Nephron progenitor cell (in vitro differentiated cells): ENCODE measurements around the gene CERS6.
"Not testable (repeated sequence)": the region's sequence is repeated elsewhere in the genome, so short reads cannot be mapped to it uniquely, and the experiment has no call there.

ENCODE experiments used
- DNase-seq: peaks from one replicate; pipeline ENCODE4 v3.0.0; 2021
- H3K27ac Mint-ChIP-seq: 2 replicates; pipeline ENCODE4 v1.8.0; 2021; ENCODE audit warnings: mild to moderate bottlenecking, moderate library complexity, mixed read lengths
- H3K27me3 Mint-ChIP-seq: 2 replicates; pipeline ENCODE4 v1.8.0; 2021; ENCODE audit warnings: mild to moderate bottlenecking, low read depth, mixed read lengths; ENCODE audit not compliant: poor library complexity
- H3K36me3 Mint-ChIP-seq: 2 replicates; pipeline ENCODE4 v1.8.0; 2021; ENCODE audit warnings: low read depth, mixed read lengths
- H3K4me1 Mint-ChIP-seq: 2 replicates; pipeline ENCODE4 v1.8.0; 2021; ENCODE audit warnings: mixed read lengths
- H3K4me3 Mint-ChIP-seq: 2 replicates; pipeline ENCODE4 v1.8.0; 2021; ENCODE audit warnings: mild to moderate bottlenecking, moderate library complexity, mixed read lengths
- H3K9me3 Mint-ChIP-seq: 2 replicates; pipeline ENCODE4 v1.8.0; 2021; ENCODE audit warnings: mild to moderate bottlenecking, moderate library complexity, mixed read lengths
- CTCF ChIP-seq: fragments of 200-600 bp; sonication (generic); IDR thresholded peaks from 2 replicates; pipeline ENCODE4 v1.5.0; 2021; ENCODE audit warnings: antibody characterized with exemption

CERS6 gene

DNA sequence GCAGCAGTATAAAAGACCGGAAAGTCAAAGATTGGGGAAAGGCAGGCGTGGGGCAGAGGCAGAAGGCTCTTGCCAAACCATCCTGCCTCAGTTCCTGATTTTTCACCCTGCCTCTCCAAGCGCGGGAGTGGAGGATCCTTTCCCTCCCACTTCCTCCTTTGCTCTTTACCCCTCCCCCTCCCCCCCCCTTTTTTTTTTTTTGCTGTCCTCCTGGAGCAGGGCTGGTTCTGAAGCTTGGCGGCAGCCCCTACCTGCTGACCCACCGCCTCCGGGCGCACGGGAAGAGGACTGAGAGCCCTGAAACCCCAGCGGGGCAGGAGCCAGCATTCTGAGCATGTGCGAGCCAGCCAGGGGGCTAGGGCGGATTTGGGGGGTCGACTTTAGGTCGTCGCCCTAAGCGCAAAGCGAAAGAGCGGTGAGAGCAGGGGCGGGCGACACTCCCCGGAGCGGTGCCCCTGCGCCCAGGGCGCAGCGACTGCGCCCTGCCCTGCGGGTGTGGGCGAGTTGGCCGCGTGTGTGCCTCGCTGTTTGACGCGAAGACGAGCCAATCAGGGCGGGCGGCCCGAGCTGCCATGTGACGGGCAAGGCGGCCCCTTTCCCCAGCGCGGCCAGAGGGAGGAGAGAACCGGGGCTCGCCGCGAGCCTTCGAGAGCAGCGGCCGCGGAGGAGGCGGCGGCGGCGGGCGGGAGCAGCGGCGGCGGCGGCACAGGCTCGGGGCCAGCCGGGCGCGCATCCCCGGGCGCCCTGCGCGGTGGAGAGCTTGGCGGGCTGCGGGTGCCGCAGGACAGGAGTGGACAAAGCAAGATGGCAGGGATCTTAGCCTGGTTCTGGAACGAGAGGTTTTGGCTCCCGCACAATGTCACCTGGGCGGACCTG lies at the start of gene CERS6:
TSS of gene CERS6 (plus strand) at position 628 of the 876 bp plus-strand sequence. CDS start at position 805, 177 bp downstream.
- peak; percentile 91 for DNase-seq
- no peak for TF ChIP-seq CTCF
- no peaks in the 10 kb centered on the region for H3K9me3 Mint-ChIP-seq
- H3K4me3 Mint-ChIP-seq = no peak within 1 kb of the TSS
- H3K36me3 Mint-ChIP-seq = no peaks in the 10 kb centered on the region
- H3K27ac Mint-ChIP-seq = peak within 1 kb of the TSS; percentile 18
- peaks cover 36% of the 10 kb centered on the region for H3K4me1 Mint-ChIP-seq
- H3K27me3 Mint-ChIP-seq = no peaks in the 10 kb centered on the region

- H3K9me3 Mint-ChIP-seq = peaks cover 69% of the 10 kb centered on the region
- H3K36me3 Mint-ChIP-seq, H3K4me1 Mint-ChIP-seq, H3K27ac Mint-ChIP-seq, DNase-seq, H3K4me3 Mint-ChIP-seq, H3K27me3 Mint-ChIP-seq: not testable (repeated sequence)
Observed at GRCh38 chr2:168412301-168412700, 43.8 kb upstream of the CERS6 start.

DNA sequence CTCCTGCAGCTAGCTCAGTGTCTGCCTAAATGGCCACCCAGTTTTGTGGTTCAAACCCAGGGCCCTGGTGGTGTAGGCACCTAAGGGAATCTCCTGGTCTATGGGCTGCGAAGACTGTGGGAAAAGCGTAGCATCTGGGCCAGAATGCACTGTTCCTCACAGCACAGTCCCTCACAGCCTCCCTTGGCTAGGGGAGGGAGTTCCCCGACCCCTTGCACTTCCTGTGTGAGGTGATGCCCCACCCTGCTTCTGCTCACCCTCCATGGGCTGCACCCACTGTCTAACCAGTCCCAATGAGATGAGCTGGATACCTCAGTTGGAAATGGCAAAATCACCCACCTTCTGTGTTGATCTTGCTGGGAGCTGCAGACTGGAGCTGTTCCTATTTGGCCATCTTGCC lies 43.0 kb upstream of the CERS6 start:
- not testable (repeated sequence) for H3K4me1 Mint-ChIP-seq, H3K4me3 Mint-ChIP-seq, H3K36me3 Mint-ChIP-seq, DNase-seq, H3K27me3 Mint-ChIP-seq
- Mint-ChIP-seq H3K27ac (peak overlapping the region; percentile 48), H3K9me3 (peaks cover 61% of the 10 kb centered on the region)

- DNase-seq = no peak
- H3K27ac Mint-ChIP-seq = no peak overlapping the region
Observed at GRCh38 chr2:168416555-168416954, 39.5 kb upstream of the CERS6 start.

GRCh38 chr2:168422584-168422983 lies 33.5 kb upstream of the CERS6 start:
- peaks cover 17% of the 10 kb centered on the region for H3K4me1 Mint-ChIP-seq
- H3K9me3 Mint-ChIP-seq = no peaks in the 10 kb centered on the region
- TF ChIP-seq CTCF = no peak
- no peak for DNase-seq
- H3K36me3 Mint-ChIP-seq = no peaks in the 10 kb centered on the region
- no peak overlapping the region for H3K27ac Mint-ChIP-seq
- peaks cover 6% of the 10 kb centered on the region for H3K27me3 Mint-ChIP-seq
- no peak overlapping the region for H3K4me3 Mint-ChIP-seq

More at GRCh38 chr2:168416555-168416954, 39.5 kb upstream of the CERS6 start:
- Mint-ChIP-seq H3K27me3 (peaks cover 4% of the 10 kb centered on the region), H3K4me1 (no peaks in the 10 kb centered on the region), H3K4me3 (no peak overlapping the region), H3K9me3 (peaks cover 37% of the 10 kb centered on the region), H3K36me3 (no peaks in the 10 kb centered on the region)
- TF ChIP-seq CTCF = no peak

GRCh38 chr2:168424112-168424951 lies 31.7 kb upstream of the CERS6 start:
- H3K4me3 Mint-ChIP-seq = no peak overlapping the region
- DNase-seq = no peak
- H3K36me3 Mint-ChIP-seq = no peaks in the 10 kb centered on the region
- H3K4me1 Mint-ChIP-seq = peaks cover 23% of the 10 kb centered on the region
- H3K27ac Mint-ChIP-seq = no peak overlapping the region
- no peaks in the 10 kb centered on the region for H3K9me3 Mint-ChIP-seq
- H3K27me3 Mint-ChIP-seq = peaks cover 6% of the 10 kb centered on the region
- TF ChIP-seq CTCF = no peak
